KOPT-K1 (cell line): ENCODE results near the gene EFCAB8.
"Not testable (repeated sequence)": the region's sequence is repeated elsewhere in the genome, so short reads cannot be mapped to it uniquely, and the experiment has no call there.

Experiments used
- H3K27ac ChIP-seq: fragments of 200-600 bp; sonication (generic); 2 replicates; pipeline ENCODE4 v1.5.1; 2016; ENCODE audit warnings: antibody characterized with exemption, mild to moderate bottlenecking, low read depth, low read length; ENCODE audit not compliant: poor library complexity, severe bottlenecking
- H3K36me3 ChIP-seq: fragments of 200-600 bp; sonication (generic); 2 replicates; pipeline ENCODE4 v1.5.1; 2017; ENCODE audit warnings: antibody characterized with exemption, mild to moderate bottlenecking, low read length, moderate library complexity; ENCODE audit not compliant: insufficient read depth
- H3K9me3 ChIP-seq: fragments of 200-600 bp; sonication (generic); 2 replicates; pipeline ENCODE4 v1.5.1; 2017; ENCODE audit warnings: antibody characterized with exemption, low read length, mild to moderate bottlenecking; ENCODE audit not compliant: insufficient read depth, poor library complexity, severe bottlenecking

The EFCAB8 gene

DNA sequence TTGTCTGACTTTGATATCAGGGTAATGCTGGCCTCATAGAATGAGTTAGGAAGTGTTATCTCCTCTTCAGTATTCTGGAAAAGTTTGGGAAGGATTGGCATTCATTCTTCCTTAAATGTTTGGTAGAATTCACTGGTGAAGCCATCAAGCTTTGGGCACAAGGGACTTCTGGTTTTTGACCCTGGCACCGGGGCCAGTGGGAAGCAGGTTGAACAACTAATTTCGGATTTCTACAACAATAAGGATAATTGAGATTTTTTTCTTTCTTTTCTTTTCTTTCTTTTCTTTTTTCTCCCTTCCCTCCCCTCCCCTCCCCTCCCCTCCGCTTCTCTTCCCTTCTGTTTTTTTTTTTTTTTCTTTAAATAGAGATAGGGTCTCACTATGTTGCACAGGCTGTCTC, 70.4 kb downstream of the EFCAB8 start:
- no peak overlapping the region for H3K27ac ChIP-seq

DNA sequence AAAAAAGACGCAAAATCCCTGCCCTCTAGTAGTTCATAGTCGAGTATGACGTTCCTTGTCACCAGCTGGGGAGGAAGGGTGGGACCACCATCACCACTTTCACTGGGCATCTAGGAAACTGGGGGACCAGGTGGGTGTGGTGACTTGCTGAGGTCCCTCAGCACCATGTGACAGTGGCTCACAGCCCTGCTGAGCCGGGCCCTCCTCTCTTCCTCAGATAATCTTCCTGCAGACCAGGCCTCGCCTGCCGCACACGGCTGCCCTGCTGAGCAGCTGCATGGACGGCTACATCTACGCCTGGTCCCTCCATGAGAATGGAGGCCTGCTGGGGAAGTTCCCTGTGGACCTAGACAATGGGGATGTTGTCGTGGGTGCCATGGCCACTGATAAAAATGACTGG, 71.5 kb downstream of the EFCAB8 start:
- no peaks in the 10 kb centered on the region for H3K9me3 ChIP-seq
- H3K36me3 ChIP-seq, result no peaks in the 10 kb centered on the region
- no peak overlapping the region for H3K27ac ChIP-seq

More for the DNA sequence above, 70.4 kb downstream of the EFCAB8 start:
- Histone ChIP-seq H3K36me3 (no peaks in the 10 kb centered on the region), H3K9me3 (no peaks in the 10 kb centered on the region)

DNA sequence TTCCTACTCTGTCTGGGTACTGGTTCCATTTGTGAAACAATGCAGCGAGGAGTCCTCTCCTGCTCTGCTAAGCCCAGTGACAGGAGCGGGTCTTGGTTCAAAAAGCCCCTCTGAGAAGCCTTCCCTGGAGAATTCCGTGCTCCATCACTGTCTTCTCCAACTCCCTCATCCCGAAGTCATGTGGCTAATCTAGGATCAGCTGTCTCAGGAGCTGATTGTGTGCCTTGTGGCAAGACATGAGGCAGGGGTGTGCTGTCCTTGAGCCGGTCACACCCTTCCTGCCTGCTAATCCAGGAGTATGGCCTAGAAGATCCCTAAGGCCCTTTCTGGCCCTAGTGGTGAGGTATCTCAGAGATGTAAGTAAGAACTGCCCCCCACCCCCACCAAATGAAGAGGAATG, 72.0 kb downstream of the EFCAB8 start:
- H3K36me3 ChIP-seq, result no peaks in the 10 kb centered on the region
- no peaks in the 10 kb centered on the region for H3K9me3 ChIP-seq
- no peak overlapping the region for H3K27ac ChIP-seq

DNA sequence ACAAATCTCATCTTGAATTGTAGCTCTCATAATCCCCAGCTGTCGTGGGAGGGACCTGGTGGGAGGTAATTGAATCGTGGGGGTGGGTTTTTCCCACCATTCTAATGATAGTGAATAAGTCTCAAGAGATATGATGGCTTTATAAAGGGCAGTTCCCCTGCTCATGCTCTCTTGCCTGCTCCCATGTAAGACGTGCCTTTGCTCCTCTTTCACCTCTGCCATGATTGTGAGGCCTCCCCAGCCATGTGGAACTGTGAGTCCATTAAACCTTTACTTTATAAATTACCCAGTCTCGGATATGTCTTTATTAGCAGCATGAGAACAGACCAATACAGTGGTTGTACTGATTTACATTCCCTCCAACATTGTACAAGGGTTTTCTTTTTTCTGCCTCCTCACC, 75.9 kb downstream of the EFCAB8 start:
- Histone ChIP-seq H3K9me3 (no peaks in the 10 kb centered on the region), H3K36me3 (no peaks in the 10 kb centered on the region), H3K27ac (no peak overlapping the region)

DNA sequence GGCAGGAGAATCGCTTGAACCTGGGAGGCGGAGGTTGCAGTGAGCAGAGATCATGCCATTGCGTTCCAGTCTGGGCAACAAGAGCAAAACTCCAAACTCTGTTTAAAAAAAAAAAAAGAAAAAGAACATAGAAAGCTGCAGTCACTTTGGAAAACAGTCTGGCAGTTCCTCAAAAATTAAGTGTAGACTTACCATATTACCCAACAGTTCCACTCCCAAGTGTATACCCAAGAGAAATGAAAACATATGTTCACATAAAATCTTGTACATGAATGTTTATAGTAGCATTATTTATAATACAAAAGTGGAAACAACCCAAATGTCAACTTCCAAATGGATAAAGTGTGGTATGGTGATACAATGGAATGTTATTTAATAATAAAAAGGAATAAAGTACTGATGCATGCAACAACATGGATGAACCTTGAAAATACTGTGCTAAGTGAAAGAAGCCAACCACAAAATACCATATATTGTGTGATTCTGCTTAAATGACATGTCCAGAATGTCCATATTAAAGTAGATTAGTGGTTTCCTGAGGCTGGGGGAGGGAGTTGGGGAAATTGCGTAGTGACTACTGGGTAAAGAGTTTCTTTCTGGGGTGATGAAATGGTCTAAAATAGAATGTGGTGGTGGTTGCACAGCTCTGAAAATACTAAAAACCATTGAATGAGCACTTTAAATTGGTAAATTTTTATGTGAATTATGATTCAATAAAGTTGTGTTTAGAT, 82.6 kb downstream of the EFCAB8 start:
- no peak overlapping the region for H3K27ac ChIP-seq
- H3K9me3 ChIP-seq, result no peaks in the 10 kb centered on the region
- H3K36me3 ChIP-seq, result no peaks in the 10 kb centered on the region

DNA sequence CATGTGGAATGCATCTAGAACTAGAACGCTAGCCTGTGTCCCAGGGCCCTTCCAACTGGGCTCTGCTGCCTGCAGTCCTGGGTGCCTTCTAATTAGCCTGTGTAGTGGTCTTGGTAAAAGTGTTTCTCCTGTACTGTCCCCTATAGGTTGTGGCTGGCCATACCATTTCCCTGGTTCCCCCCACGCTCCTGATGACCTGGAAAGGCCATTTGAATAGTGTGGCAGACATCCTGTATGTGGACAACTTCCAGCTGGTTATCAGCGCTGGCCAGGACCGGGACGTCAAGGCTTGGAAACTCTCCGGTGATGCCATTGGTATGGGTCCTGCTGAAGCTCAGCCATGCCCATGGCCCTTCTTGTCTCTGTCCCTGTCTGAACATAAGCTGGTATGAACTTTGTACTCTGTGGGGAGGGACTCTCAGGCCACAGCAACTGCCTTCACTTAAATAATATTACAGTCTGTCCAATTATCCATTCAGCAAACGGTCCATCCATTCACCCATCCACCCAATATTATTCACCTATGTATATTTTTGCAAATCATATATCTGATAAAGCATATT, 84.8 kb downstream of the EFCAB8 start:
- no peak overlapping the region for H3K27ac ChIP-seq
- H3K36me3 ChIP-seq, result no peaks in the 10 kb centered on the region
- no peaks in the 10 kb centered on the region for H3K9me3 ChIP-seq

DNA sequence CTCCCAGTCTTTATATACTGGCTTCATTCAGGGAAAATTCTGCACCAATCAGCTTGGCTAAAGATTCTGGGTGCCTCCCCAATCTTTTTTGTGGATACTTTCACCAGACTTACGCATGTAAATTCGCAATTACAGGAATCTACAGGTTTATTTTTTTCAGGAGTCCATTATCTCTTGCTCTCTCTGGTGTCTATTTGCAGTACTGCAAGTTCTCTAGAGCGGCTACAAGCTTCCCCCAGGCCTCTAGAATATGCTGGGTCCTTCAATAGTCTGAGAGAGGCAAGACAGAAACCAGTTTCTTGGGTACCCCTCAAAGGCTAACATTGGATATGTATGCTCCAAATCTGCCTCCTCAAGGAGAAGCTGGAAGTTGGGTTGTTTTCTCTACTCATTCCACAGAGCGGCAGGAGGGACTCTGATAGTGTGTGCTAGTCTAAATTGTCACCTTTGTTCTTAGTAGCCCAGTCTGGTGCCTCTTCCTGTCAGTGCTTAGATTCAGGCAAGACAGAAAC, 87.0 kb downstream of the EFCAB8 start:
- peak overlapping the region; percentile 77 for H3K27ac ChIP-seq
- no peaks in the 10 kb centered on the region for H3K9me3 ChIP-seq
- H3K36me3 ChIP-seq, result no peaks in the 10 kb centered on the region

DNA sequence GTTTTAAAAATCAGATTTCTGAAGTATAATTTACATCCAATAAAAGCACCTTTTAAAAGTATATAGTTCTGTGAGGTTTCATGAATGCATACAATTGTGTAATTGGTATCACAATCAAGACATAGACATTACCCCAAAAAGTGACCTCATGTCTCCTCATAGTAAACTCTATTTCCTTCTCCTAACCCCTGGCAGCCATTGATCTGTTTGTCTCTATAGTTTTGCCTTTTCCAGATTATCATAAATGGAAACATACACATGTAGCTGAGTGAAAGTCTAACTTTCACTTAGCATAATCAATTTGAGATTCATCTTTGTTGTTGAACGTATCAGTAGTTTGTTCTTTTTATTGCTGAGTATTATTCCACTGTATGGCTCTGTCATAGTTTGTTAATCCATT, 87.9 kb downstream of the EFCAB8 start:
- Histone ChIP-seq H3K9me3 (no peaks in the 10 kb centered on the region), H3K36me3 (no peaks in the 10 kb centered on the region), H3K27ac (peak overlapping the region; percentile 77)

DNA sequence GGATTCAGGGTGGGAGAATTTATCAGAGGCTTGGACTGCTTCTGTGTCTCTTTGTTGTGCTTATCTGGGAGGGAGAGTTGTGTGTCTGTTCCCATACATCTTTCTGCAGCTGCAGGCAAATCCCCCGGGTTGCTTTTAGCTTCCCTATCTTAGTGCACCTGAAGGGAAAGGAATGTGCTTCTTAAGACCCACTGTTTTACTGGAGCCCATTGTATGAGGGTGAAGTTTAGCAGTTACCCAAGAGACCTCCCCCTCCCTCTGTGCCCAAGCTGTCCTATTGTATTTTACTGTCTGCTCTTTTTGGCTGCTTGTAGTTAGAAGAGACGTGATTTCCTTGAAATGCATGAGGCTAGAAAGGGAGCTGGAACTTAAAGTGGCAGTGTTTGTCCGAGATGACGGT, 91.8 kb downstream of the EFCAB8 start:
- H3K27ac ChIP-seq, result peak overlapping the region; percentile 41
- H3K36me3 ChIP-seq, result not testable (repeated sequence)
- H3K9me3 ChIP-seq, result peaks cover 20% of the 10 kb centered on the region

DNA sequence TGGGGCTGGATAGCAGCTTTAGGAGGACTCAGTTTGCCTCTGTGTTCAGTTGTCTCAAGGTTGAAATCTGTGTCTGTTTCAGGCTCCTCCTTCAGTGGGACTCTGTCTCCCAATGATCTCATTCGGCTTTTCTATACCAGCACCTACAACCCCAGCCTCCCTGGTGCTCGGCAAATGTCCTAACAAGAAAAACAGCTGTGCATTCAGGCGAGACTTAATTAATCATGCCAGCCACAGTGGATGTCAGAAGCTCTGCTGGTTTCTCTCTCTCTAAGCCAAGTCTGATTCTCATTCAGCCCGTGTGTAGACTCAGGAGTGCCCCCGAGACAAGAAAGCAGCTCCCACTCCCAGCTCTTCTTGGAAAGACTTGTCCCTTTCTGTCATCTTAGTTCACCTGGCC, 98.7 kb downstream of the EFCAB8 start:
- no peaks in the 10 kb centered on the region for H3K36me3 ChIP-seq
- H3K9me3 ChIP-seq, result peaks cover 47% of the 10 kb centered on the region
- H3K27ac ChIP-seq, result no peak overlapping the region

DNA sequence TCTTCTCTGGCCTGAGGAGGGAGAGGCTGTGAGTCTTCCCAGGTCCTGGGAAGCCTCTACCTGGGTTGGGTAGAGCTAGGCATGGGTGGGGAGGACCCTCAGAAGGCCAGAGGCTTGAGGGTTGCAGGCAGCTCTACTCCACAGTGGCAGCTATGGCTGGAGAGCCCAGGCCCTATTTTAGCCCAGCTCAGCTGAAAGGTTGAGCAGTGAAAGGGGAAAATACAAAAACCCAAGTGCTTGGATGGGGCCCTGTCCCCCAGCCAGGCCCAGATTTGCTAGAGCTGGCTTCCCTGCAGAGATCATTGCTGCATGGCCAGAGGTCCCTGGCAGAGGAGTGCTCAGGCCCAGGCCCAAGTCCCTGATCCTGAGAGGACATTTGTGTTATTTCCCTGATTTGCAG, 99.9 kb downstream of the EFCAB8 start:
- Histone ChIP-seq H3K27ac (no peak overlapping the region), H3K36me3 (no peaks in the 10 kb centered on the region), H3K9me3 (peaks cover 46% of the 10 kb centered on the region)

DNA sequence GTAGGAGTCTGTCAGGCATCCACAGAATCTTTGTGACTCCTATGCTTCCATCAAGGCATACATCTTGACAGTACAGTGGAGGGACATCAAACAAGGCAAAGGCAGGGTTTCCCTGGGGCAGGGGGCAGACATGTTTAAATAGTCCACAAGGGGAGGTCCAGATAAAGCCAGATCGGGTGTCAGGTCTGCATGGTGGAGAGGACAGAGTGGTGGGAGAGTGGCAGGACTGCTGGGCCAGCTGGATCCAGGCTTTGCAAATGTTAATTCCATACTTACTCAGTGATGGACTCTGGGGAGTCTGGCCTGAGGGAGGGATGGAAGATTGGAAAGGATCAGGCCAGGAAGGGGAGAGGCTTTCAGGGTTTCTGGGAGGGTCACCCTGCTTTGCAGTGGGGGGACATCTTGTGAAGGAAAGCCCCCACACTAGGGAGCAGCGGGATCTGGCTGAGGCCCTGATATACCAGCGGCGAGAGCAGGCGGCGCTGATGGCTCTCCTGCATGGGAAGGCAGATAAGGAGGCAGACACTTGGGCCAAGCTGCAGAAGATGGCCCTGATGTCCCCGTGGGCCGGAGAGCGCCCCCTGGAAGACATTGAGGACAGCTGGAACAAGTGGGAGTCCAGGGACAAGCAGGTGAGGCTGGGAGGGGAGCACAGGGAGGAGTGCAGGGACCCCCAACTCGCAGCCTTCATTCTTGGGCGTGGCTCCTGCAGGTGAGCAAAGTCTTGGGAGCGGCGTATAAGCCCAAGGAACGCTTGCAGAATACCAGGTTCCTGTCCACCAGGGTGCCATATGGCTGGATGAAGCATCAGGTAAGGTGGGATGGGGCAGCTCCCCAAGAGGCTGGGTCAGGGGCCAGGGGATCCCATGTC, 100.9 kb downstream of the EFCAB8 start:
- Histone ChIP-seq H3K9me3 (peaks cover 36% of the 10 kb centered on the region), H3K27ac (no peak overlapping the region), H3K36me3 (no peaks in the 10 kb centered on the region)

DNA sequence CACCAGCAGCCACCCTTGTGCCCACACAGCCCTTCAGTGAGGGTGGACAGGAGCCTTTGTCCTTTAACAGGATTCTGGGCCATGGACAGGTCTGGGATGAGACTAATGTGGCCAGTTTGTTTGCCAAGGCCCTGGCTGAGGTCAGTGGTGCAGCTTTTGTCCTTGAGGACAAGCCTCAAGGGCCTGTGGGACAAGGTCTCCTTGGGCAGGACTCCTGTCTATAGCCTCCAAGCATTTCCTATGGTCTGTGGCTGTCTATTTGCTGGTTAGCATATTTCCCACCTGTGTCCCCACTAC, 101.4 kb downstream of the EFCAB8 start:
- peaks cover 30% of the 10 kb centered on the region for H3K9me3 ChIP-seq
- no peak overlapping the region for H3K27ac ChIP-seq
- no peaks in the 10 kb centered on the region for H3K36me3 ChIP-seq

DNA sequence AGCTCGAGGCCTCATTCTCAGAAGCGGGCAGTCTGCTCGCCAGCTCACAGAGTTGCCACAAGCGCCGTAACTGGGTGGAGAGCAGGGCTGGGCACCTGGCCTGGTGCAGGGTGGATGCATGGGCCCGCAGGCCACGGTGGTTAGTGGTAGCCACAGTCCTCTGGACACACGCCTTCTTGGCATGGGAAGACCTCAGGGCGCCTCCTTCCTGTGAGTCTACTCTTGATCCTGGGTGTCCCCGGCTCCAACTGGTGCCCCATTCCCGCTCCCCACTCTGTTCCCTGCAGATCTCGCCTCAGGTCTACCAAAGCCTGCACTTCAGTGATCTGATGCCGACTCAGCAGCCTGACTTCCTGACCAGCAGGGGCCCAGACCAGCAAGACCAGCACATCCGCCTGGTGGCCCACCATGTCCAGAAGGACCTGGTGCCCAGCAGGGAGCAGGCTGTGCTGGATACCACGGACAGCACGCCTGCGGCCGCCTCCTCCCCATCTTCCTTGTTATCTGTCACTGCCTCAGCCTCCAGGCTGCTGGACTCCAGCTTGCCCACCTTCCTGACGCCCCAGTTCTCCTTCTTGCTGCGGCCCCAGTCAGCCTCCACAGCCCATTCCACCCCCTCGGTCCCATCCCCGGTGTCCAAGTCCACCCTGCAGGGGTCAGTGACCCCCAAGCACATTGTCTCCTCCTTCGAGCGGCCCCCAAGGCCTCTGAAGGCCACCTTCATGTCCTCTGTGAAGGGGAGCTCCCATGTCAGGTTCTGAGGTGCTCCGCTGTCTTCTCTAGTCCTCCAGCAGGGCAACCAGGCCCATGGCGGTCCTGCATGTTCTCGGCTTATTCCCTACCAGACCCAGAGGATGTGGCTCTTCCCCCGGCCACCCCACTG, 102.4 kb downstream of the EFCAB8 start:
- no peaks in the 10 kb centered on the region for H3K36me3 ChIP-seq
- peak overlapping the region; percentile 22 for H3K27ac ChIP-seq
- peaks cover 21% of the 10 kb centered on the region for H3K9me3 ChIP-seq

DNA sequence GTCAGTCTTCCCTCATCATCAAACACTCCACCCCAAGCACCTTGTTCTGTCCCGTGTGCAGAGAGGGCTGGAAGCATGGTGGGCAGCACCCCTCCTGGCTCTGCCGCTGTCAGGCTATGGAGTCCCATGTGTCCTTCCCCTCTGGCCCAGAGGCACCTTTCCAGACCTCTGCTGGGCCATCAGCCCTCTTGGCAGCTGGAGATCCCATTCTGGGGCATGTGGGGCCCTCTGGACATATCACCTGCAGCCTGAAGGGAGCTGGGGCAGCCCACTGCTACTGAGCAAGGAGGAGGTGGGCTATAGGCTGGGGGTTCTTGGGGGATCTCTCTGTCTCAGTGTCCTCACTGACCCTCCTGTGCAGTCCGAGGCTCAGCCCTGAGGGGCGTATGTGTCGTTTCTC, 103.3 kb downstream of the EFCAB8 start:
- Histone ChIP-seq H3K36me3 (no peaks in the 10 kb centered on the region), H3K27ac (peak overlapping the region; percentile 22), H3K9me3 (peaks cover 12% of the 10 kb centered on the region)
